Measurements from ENCODE around the gene F9. TPM values are rescaled to one million over a fixed set of nuclear protein-coding genes. Genes with fewer than 3 reads are reported as not detected.

F9 gene
- total and polyA plus RNA-seq, 2 of the 4 experiments (the other 2 are of a cell fraction): not detected

DNA sequence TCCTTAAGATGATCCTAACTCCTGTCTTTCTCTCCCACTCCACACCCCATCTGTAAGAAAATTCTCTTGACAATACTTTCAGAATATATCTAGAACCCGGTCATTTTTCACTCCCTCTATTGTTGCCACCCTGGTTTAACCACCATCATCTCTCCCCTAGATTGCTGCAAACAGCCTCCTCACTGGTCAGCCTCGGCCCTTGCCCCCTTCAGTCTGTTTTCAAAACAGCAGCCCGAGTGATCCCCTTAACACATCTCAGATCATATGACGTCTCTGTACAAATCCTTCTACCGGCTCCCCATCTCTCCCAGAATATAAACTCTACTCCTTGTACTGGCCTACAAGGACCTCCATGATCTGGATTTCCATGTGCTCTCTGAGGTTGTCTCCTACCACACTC is 35.2 kb upstream of the F9 start:
- in situ Hi-C loops (cut with MboI; ENCODE audit: low sequenced_read_pairs): no loop called here
- no peak for DNase-seq
- no peak overlapping the region for H2AK9ac ChIP-seq (replicated peaks; ENCODE audit: low read depth, low read length, poor library complexity)
- no peak overlapping the region for H2BK120ac ChIP-seq (ENCODE audit: low read depth, low read length)
- CTCF ChIA-PET: no interaction called here
- no peak overlapping the region for H3K4me2 ChIP-seq (ENCODE audit: low read depth, low read length)
- H3K4ac ChIP-seq (ENCODE audit: low read depth, low read length): no peak overlapping the region
- H3K14ac ChIP-seq (replicated peaks; ENCODE audit: low read depth, low read length): no peak overlapping the region
- H4K8ac ChIP-seq (ENCODE audit: low read depth in 2 of 2, low read length in 2 of 2): no peak overlapping the region
- no peak overlapping the region for H3K23ac ChIP-seq (ENCODE audit: low read depth, low read length)
- H3K9me1 ChIP-seq (ENCODE audit: insufficient read depth, low read length): no peaks in the 10 kb centered on the region
- no peak overlapping the region for H3K27ac ChIP-seq (ENCODE audit: insufficient read depth, low read length)
- H3K27me3 ChIP-seq (ENCODE audit: control insufficient read depth, insufficient read depth, low read length): no peaks in the 10 kb centered on the region
- H2BK5ac ChIP-seq (ENCODE audit: low read depth, low read length, poor library complexity, severe bottlenecking): no peak overlapping the region
- H2BK15ac ChIP-seq (ENCODE audit: low read depth, low read length): no peak overlapping the region
- POLR2A ChIA-PET (ENCODE audit: unreplicated experiment): no interaction called here
- H4K91ac ChIP-seq (ENCODE audit: insufficient read depth, low read depth, low read length): no peak overlapping the region
- no peak overlapping the region for H4K5ac ChIP-seq (ENCODE audit: low read depth, low read length)
- H3K79me1 ChIP-seq (ENCODE audit: low read depth in 1 of 2, low read length in 2 of 2): no peaks in the 10 kb centered on the region
- H2AK5ac ChIP-seq (ENCODE audit: low read depth, low read length): no peak overlapping the region
- no peak overlapping the region for H2BK20ac ChIP-seq (ENCODE audit: low read depth, low read length)
- H3K9ac ChIP-seq (ENCODE audit: low read depth, low read length): no peak overlapping the region
- H2AFZ ChIP-seq (replicated peaks; ENCODE audit: low read length, poor library complexity): no peak overlapping the region
- H3K9me3 ChIP-seq (ENCODE audit: control insufficient read depth, insufficient read depth, low read length): no peaks in the 10 kb centered on the region
- no peaks in the 10 kb centered on the region for H4K20me1 ChIP-seq (ENCODE audit: insufficient read depth, low read length)
- intact Hi-C loops (cut with micrococcal nuclease): no loop called here
- H3K56ac ChIP-seq (ENCODE audit: extremely low read depth, insufficient read depth, low read length): no peak overlapping the region
- H3K18ac ChIP-seq (ENCODE audit: low read depth, low read length): no peak overlapping the region
- no TSS peak for BruUV-seq (replicated peaks)
- no peak for TF ChIP-seq MXI1 (IDR thresholded peaks at IDR 0.05; ENCODE audit: borderline replicate concordance, low read depth, low read length)
- TF ChIP-seq RAD21 (IDR thresholded peaks at IDR 0.05; ENCODE audit: low read length): no peak
- no peak for TF ChIP-seq RFX5 (IDR thresholded peaks at IDR 0.05; ENCODE audit: low read depth, low read length)
- TF ChIP-seq, protein P1, sequence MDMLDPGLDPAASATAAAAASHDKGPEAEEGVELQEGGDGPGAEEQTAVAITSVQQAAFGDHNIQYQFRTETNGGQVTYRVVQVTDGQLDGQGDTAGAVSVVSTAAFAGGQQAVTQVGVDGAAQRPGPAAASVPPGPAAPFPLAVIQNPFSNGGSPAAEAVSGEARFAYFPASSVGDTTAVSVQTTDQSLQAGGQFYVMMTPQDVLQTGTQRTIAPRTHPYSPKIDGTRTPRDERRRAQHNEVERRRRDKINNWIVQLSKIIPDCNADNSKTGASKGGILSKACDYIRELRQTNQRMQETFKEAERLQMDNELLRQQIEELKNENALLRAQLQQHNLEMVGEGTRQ (IDR thresholded peaks at IDR 0.05; ENCODE audit: low read depth, low read length): no peak
- no peak for TF ChIP-seq CHD1 (IDR thresholded peaks at IDR 0.05; ENCODE audit: low read depth, low read length)
- TF ChIP-seq SMC3 (IDR thresholded peaks at IDR 0.05; ENCODE audit: low read depth, low read length): no peak
- TF ChIP-seq CEBPB (IDR thresholded peaks at IDR 0.05; ENCODE audit: low read depth, low read length): no peak
- no peak for TF ChIP-seq MAFK (IDR thresholded peaks at IDR 0.05; ENCODE audit: low read depth, low read length)
- TF ChIP-seq RCOR1 (IDR thresholded peaks at IDR 0.05; ENCODE audit: insufficient replicate concordance, low read length): no peak
- TF ChIP-seq BHLHE40 (IDR thresholded peaks at IDR 0.05; ENCODE audit: low read depth, low read length): no peak
- TF ChIP-seq, protein P2, sequence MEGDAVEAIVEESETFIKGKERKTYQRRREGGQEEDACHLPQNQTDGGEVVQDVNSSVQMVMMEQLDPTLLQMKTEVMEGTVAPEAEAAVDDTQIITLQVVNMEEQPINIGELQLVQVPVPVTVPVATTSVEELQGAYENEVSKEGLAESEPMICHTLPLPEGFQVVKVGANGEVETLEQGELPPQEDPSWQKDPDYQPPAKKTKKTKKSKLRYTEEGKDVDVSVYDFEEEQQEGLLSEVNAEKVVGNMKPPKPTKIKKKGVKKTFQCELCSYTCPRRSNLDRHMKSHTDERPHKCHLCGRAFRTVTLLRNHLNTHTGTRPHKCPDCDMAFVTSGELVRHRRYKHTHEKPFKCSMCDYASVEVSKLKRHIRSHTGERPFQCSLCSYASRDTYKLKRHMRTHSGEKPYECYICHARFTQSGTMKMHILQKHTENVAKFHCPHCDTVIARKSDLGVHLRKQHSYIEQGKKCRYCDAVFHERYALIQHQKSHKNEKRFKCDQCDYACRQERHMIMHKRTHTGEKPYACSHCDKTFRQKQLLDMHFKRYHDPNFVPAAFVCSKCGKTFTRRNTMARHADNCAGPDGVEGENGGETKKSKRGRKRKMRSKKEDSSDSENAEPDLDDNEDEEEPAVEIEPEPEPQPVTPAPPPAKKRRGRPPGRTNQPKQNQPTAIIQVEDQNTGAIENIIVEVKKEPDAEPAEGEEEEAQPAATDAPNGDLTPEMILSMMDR (conservative IDR thresholded peaks at IDR 0.05; ENCODE audit: low read depth, low read length): no peak
- TF ChIP-seq NFE2L2 (IDR thresholded peaks at IDR 0.05; ENCODE audit: low read depth, low read length): no peak
- no peak for TF ChIP-seq MAZ (IDR thresholded peaks at IDR 0.05; ENCODE audit: borderline replicate concordance, low read depth, low read length)
- TF ChIP-seq, protein P3, sequence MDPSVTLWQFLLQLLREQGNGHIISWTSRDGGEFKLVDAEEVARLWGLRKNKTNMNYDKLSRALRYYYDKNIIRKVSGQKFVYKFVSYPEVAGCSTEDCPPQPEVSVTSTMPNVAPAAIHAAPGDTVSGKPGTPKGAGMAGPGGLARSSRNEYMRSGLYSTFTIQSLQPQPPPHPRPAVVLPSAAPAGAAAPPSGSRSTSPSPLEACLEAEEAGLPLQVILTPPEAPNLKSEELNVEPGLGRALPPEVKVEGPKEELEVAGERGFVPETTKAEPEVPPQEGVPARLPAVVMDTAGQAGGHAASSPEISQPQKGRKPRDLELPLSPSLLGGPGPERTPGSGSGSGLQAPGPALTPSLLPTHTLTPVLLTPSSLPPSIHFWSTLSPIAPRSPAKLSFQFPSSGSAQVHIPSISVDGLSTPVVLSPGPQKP (IDR thresholded peaks at IDR 0.05; ENCODE audit: borderline replicate concordance, low read depth, low read length): no peak
- dilution Hi-C loops (cut with HindIII; ENCODE audit: low sequenced_read_pairs, unreplicated experiment): no loop called here
- no peak overlapping the region for H3K4me3 ChIP-seq (ENCODE audit: insufficient read depth, low read depth, low read length)
- H3K4me1 ChIP-seq (ENCODE audit: control insufficient read depth, insufficient read depth, low read length): no peaks in the 10 kb centered on the region
- 23% methylated on average over 4 of the region's 5 CpGs; no CpG with 5 or more reads in 1 of the 2 experiments for WGBS, 2 experiments (ENCODE audit: extremely low coverage in 2 of 2, insufficient read length in 1 of 2)
- H3K36me3 ChIP-seq (ENCODE audit: control insufficient read depth, insufficient read depth, low read length): no peaks in the 10 kb centered on the region
- no peak for ATAC-seq (ENCODE audit: low read depth)

All from IMR-90 (cell line).